Fibroblast of lung (primary cell): ENCODE results near the gene MDM1. TPM values are rescaled to one million over a fixed set of nuclear protein-coding genes. Genes with fewer than 3 reads are reported as not detected.
A peak's percentile ranks its signal among the peaks of the same experiment; 100 is the strongest.

Source experiments
- DNase-seq, 2 donors: peaks; one replicate each; pipeline versions ENCODE4 v3.0.0 to v3.0.0-alpha.2; 2010; ENCODE audit warnings: low read depth in 2 of 2
- H2AFZ ChIP-seq: 2 replicates; pipeline ENCODE4 v1.5.1; 2012; ENCODE audit warnings: low read length, control low read depth, inconsistent platforms
- H3K27ac ChIP-seq: 2 replicates; pipeline ENCODE4 v1.5.1; 2011; ENCODE audit warnings: low read length, control low read depth; ENCODE audit not compliant: insufficient read depth
- H3K27me3 ChIP-seq: 2 replicates; pipeline ENCODE4 v1.5.1; 2011; ENCODE audit warnings: mild to moderate bottlenecking, low read length; ENCODE audit not compliant: control insufficient read depth, insufficient read depth
- H3K36me3 ChIP-seq: 2 replicates; pipeline ENCODE4 v1.5.1; 2011; ENCODE audit warnings: low read length; ENCODE audit not compliant: control insufficient read depth, insufficient read depth
- H3K4me1 ChIP-seq: 2 replicates; pipeline ENCODE4 v1.5.1; 2011; ENCODE audit warnings: low read length; ENCODE audit not compliant: control insufficient read depth, insufficient read depth; ENCODE audit errors: extremely low read depth
- H3K4me2 ChIP-seq: 2 replicates; pipeline ENCODE4 v1.5.1; 2011; ENCODE audit warnings: low read length, control low read depth; ENCODE audit not compliant: insufficient read depth; ENCODE audit errors: extremely low read depth
- H3K4me3 ChIP-seq, 4 experiments: fragments of 200-600 bp in 1 of 4; sonication (generic) in 1 of 4; replicated peaks in 1 of 4; 2 replicates each; pipeline ENCODE4 v1.5.1; 2011 to 2016; ENCODE audit warnings: low read length in 4 of 4, low read depth in 3 of 4, mild to moderate bottlenecking in 3 of 4, control low read depth in 2 of 4, inconsistent platforms in 1 of 4, mixed read lengths in 1 of 4; ENCODE audit not compliant: insufficient read depth in 1 of 4; ENCODE audit errors: control extremely low read depth in 1 of 4
- H3K79me2 ChIP-seq: 2 replicates; pipeline ENCODE4 v1.5.1; 2012; ENCODE audit warnings: mild to moderate bottlenecking, low read length, inconsistent platforms; ENCODE audit not compliant: control insufficient read depth, insufficient read depth
- H3K9ac ChIP-seq: 2 replicates; pipeline ENCODE4 v1.5.1; 2011; ENCODE audit warnings: mild to moderate bottlenecking, low read length, control low read depth; ENCODE audit not compliant: insufficient read depth
- H3K9me3 ChIP-seq: 2 replicates; pipeline ENCODE4 v1.5.1; 2012; ENCODE audit warnings: low read depth, low read length; ENCODE audit not compliant: control insufficient read depth, insufficient read depth
- H4K20me1 ChIP-seq: 2 replicates; pipeline ENCODE4 v1.5.1; 2011; ENCODE audit warnings: low read length; ENCODE audit not compliant: control insufficient read depth, insufficient read depth; ENCODE audit errors: extremely low read depth
- EZH2 ChIP-seq: IDR thresholded peaks from 2 replicates; pipeline ENCODE4 v1.5.1; 2012; ENCODE audit warnings: low read length, control low read depth, mild to moderate bottlenecking; ENCODE audit errors: missing control alignments
- polyA plus RNA-seq, 2 donors: library from polyadenylated mRNA; depleted of rRNA in 1 of 2; stranded (reverse) in 1 of 2; unstranded in 1 of 2; fragments of >200 nt; gene quantifications; 2 replicates each; pipeline ENCODE4 v1.2.1, GENCODE V29; 2011 to 2012; ENCODE audit warnings: missing spikeins in 1 of 2
- total RNA-seq: library from RNA; depleted of rRNA; stranded (reverse); fragments of >200 nt; gene quantifications from 2 replicates; pipeline ENCODE4 v1.2.1, GENCODE V29; 2014
- TF ChIP-seq, protein P1 (sequence below), 2 donors: IDR thresholded peaks in 1 of 2; conservative IDR thresholded peaks in 1 of 2; 1 replicate in 1 of 2; 2 replicates in 1 of 2; pipeline ENCODE4 v1.5.1; 2011 to 2012; ENCODE audit warnings: low read length in 2 of 2, control low read depth in 1 of 2, inconsistent platforms in 1 of 2, low read depth in 1 of 2, mild to moderate bottlenecking in 1 of 2

MDM1 gene
- total and polyA plus RNA-seq, 2 donors (not counting 1 experiment from before 2014, with no cell fraction given), result 7.4 to 12.4 TPM

DNA sequence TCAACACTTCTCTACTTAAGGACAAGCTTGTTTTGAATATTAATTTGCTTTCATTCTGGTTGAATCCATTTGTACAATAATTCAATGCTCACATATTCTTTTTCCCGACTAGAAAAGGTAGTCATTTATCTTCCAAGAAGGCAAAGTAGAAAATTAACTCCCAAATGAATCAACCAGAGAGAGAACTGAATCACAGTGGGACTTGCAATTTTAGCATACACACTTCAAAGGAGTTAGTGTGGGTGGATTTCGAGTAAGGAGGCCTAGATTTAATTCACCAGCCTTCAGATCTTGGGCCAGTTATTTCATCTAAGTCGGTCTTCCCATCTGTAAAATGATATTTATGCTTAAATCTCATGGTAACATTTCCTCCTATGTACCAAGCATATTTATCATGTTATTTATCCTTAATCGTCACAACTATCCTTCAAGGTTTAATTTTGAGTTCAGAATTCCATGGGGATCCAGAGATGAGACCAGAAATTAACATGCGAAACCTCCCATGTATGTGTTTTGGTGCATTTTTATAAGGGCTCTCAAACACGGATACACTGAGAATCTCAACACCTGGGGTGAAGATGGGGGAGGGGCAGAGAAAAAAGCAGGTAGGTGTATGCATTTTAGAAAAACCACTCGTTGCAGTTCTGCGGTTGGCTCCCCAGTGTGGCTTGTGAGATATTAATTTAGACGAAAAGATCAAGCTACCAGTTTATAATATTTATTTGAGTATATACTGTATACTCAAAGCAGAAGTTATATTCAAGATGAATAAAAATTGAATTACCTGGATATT, 39.8 kb downstream of the MDM1 start:
- Histone ChIP-seq H4K20me1 (no peaks in the 10 kb centered on the region), H3K27ac (no peak overlapping the region), H3K4me1 (no peaks in the 10 kb centered on the region), H3K36me3 (no peaks in the 10 kb centered on the region), H3K79me2 (no peaks in the 10 kb centered on the region), H2AFZ (no peak overlapping the region), H3K27me3 (no peaks in the 10 kb centered on the region), H3K4me3 (no peak overlapping the region), H3K9ac (no peak overlapping the region), H3K4me2 (no peak overlapping the region), H3K9me3 (no peaks in the 10 kb centered on the region)
- TF ChIP-seq, protein P1, sequence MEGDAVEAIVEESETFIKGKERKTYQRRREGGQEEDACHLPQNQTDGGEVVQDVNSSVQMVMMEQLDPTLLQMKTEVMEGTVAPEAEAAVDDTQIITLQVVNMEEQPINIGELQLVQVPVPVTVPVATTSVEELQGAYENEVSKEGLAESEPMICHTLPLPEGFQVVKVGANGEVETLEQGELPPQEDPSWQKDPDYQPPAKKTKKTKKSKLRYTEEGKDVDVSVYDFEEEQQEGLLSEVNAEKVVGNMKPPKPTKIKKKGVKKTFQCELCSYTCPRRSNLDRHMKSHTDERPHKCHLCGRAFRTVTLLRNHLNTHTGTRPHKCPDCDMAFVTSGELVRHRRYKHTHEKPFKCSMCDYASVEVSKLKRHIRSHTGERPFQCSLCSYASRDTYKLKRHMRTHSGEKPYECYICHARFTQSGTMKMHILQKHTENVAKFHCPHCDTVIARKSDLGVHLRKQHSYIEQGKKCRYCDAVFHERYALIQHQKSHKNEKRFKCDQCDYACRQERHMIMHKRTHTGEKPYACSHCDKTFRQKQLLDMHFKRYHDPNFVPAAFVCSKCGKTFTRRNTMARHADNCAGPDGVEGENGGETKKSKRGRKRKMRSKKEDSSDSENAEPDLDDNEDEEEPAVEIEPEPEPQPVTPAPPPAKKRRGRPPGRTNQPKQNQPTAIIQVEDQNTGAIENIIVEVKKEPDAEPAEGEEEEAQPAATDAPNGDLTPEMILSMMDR (conservative IDR thresholded peaks at IDR 0.05 in 1 of 2, IDR thresholded peaks at IDR 0.05 in 1 of 2; ENCODE audit: low read depth in 1 of 2, low read length in 2 of 2), result no peak
- TF ChIP-seq EZH2, result no peak
- DNase-seq, result peak in 1 of 2 donors; percentile 45

DNA sequence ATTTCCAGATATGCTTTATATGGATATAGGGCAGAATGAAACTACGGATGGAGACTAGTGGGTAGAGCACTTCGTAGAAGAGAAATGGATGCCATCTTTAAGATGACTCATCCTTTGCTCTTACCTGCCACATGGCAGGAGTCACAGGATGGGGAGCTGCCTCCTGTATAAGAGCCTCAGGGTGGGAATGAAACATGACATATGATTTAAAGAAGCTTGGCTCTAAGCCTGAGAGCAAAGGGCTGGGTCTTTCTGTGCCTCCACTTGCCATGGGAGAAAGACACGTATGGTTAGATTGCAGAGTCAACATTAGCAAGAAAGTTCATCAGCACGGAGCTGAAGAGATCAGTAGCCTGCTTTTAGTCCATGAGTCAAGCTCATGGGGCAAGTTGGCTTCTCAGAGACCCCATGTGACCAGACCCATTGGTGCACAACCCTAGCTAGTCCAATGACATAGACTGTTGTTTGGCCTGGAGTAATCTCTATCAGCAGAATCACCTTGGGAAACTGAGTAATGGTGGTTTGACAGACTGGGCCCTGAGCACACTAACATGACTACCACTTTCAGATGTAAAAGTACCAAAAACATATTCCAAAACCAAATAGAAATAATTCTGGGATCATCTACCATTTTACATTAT, 40.6 kb downstream of the MDM1 start:
- Histone ChIP-seq H2AFZ (no peak overlapping the region), H3K27me3 (no peaks in the 10 kb centered on the region), H3K79me2 (no peaks in the 10 kb centered on the region), H3K9ac (no peak overlapping the region), H3K36me3 (no peaks in the 10 kb centered on the region), H3K9me3 (no peaks in the 10 kb centered on the region), H3K27ac (no peak overlapping the region), H3K4me1 (no peaks in the 10 kb centered on the region), H3K4me3 (no peak overlapping the region), H3K4me2 (no peak overlapping the region), H4K20me1 (no peaks in the 10 kb centered on the region)
- TF ChIP-seq, protein P1 (conservative IDR thresholded peaks at IDR 0.05 in 1 of 2, IDR thresholded peaks at IDR 0.05 in 1 of 2; ENCODE audit: low read depth in 1 of 2, low read length in 2 of 2), result no peak
- no peak for TF ChIP-seq EZH2
- no peak for DNase-seq

DNA sequence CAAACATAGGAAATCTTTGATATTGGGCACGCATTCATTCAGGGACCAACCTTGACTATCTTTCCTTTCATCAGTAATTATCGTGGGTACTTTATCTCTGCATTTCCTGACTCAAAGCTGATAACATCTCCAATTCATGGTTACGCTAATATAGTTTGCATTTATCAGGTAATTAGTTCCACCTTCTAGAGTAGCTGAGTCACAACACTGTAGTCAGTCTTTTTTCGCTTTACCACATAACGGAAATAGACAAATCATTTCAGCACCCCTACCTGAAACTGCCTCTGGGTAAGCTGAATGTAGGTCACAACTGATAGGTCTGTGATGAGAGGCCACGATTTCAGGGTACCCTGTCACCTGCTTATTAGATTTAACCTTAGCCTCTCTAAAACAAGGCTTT, 42.0 kb downstream of the MDM1 start:
- H3K79me2 ChIP-seq, result no peaks in the 10 kb centered on the region
- no peak overlapping the region for H2AFZ ChIP-seq
- H3K27ac ChIP-seq, result no peak overlapping the region
- H3K27me3 ChIP-seq, result no peaks in the 10 kb centered on the region
- H3K9me3 ChIP-seq, result no peaks in the 10 kb centered on the region
- H3K9ac ChIP-seq, result no peak overlapping the region
- H4K20me1 ChIP-seq, result no peaks in the 10 kb centered on the region
- H3K4me1 ChIP-seq, result no peaks in the 10 kb centered on the region
- DNase-seq, result peak in 1 of 2 donors; percentile 72
- no peak overlapping the region for H3K4me2 ChIP-seq
- H3K4me3 ChIP-seq, result no peak overlapping the region
- no peaks in the 10 kb centered on the region for H3K36me3 ChIP-seq
- TF ChIP-seq, protein P1 (conservative IDR thresholded peaks at IDR 0.05 in 1 of 2, IDR thresholded peaks at IDR 0.05 in 1 of 2; ENCODE audit: low read depth in 1 of 2, low read length in 2 of 2), result no peak
- no peak for TF ChIP-seq EZH2
